Measurements from ENCODE around the gene TLE4. TPM values are rescaled to one million over a fixed set of nuclear protein-coding genes. Genes with fewer than 3 reads are reported as not detected.
A peak's percentile ranks its signal among the peaks of the same experiment; 100 is the strongest.

Gene TLE4
- total and polyA plus RNA-seq, 7 donors: 7.6 to 60.9 (median 29.1) TPM

DNA sequence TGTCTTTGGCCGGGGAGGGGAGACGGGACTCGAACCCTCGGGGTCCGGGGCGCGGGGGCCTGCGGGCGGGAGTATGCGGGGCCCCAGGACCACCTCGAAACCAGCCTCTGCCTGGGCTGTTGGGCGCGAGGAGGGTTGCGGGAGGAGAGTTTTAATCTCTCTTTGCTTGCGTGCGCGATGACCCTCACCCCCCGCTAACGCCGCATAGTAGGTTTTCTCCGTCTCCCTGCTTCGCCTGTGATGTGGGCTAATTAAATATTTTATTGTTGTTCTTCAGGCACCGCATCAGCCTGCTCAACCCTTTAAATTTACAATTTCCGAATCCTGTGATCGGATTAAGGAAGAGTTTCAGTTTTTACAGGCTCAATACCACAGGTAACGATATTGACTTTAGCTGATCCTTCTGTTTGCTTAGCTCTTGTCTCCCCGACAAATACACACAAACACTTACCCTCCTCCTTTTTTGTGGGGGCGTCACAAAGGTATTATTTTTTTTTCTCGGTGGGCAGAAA is 1.7 kb downstream of the TLE4 start:
- Histone ChIP-seq H3K27me3 (no peaks in the 10 kb centered on the region), H3K9me3 (no peaks in the 10 kb centered on the region), H3K36me3 (no peaks in the 10 kb centered on the region), H3K4me1 (peaks cover 0 to 40% (median 23%) of the 10 kb centered on the region in 4 donors), H3K27ac (peak overlapping the region; percentile 93 to 97 (median 94)), H3K4me3 (peak overlapping the region; percentile 89 to 94 (median 94))
- TF ChIP-seq, protein P1, sequence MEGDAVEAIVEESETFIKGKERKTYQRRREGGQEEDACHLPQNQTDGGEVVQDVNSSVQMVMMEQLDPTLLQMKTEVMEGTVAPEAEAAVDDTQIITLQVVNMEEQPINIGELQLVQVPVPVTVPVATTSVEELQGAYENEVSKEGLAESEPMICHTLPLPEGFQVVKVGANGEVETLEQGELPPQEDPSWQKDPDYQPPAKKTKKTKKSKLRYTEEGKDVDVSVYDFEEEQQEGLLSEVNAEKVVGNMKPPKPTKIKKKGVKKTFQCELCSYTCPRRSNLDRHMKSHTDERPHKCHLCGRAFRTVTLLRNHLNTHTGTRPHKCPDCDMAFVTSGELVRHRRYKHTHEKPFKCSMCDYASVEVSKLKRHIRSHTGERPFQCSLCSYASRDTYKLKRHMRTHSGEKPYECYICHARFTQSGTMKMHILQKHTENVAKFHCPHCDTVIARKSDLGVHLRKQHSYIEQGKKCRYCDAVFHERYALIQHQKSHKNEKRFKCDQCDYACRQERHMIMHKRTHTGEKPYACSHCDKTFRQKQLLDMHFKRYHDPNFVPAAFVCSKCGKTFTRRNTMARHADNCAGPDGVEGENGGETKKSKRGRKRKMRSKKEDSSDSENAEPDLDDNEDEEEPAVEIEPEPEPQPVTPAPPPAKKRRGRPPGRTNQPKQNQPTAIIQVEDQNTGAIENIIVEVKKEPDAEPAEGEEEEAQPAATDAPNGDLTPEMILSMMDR (IDR thresholded peaks at IDR 0.05): no peak
- TF ChIP-seq POLR2A (IDR thresholded peaks at IDR 0.05) (no peak), POLR2AphosphoS5 (IDR thresholded peaks at IDR 0.05) (no peak), EP300 (IDR thresholded peaks at IDR 0.05) (no peak)
- 1% methylated on average over 29 of the region's 29 CpGs for WGBS, 2 donors
- intact Hi-C loops (cut with DNase I): loop anchor here (5.0 to 10.0 kb wide), 3 partner anchors 114 to 1224 kb away; no protein-coding TSS in a partner anchor
- DNase-seq: no peak

DNA sequence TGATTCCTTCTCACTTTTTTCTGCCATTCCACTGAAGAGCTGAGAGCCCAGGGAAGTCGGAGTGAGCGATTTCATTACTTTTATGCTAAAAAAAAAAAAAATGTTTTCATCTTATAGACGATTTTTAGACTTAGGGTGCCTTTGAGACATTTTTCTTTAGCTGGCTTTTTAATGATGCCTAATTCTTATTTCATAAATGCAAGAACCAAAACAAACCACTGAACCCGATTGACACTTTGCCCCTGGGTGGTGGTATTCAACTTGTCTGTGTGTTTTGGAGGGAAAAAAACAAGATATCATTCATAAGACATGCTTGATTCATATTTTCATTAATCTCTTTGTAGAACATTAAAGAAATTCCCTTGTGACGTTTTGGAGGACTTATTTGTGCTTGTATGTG is 2.4 kb downstream of the TLE4 start:
- Histone ChIP-seq H3K4me1 (peaks cover 0 to 43% (median 23%) of the 10 kb centered on the region in 4 donors), H3K27ac (peak overlapping the region in 2 of 4 donors; percentile 94 to 97), H3K9me3 (no peaks in the 10 kb centered on the region), H3K4me3 (peak overlapping the region; percentile 89 to 94 (median 94)), H3K36me3 (no peaks in the 10 kb centered on the region), H3K27me3 (no peaks in the 10 kb centered on the region)
- no peak for DNase-seq
- WGBS, 2 donors: 20 to 34% methylated on average over 5 of the region's 5 CpGs
- intact Hi-C loops (cut with DNase I): loop anchor here (5.0 to 10.0 kb wide), 3 partner anchors 113 to 1223 kb away; no protein-coding TSS in a partner anchor
- TF ChIP-seq EP300 (IDR thresholded peaks at IDR 0.05) (no peak), POLR2A (IDR thresholded peaks at IDR 0.05) (no peak), POLR2AphosphoS5 (IDR thresholded peaks at IDR 0.05) (no peak)

- TF ChIP-seq EP300 (IDR thresholded peaks at IDR 0.05) (no peak), POLR2A (IDR thresholded peaks at IDR 0.05) (no peak), POLR2AphosphoS5 (IDR thresholded peaks at IDR 0.05) (no peak)
- TF ChIP-seq, protein P1 (IDR thresholded peaks at IDR 0.05): no peak
- Histone ChIP-seq H3K27me3 (no peaks in the 10 kb centered on the region), H3K27ac (peak overlapping the region in 1 of 4 donors; percentile 97), H3K4me1 (peaks cover 0 to 43% (median 23%) of the 10 kb centered on the region in 4 donors), H3K9me3 (no peaks in the 10 kb centered on the region), H3K4me3 (peak overlapping the region in 2 of 4 donors; percentile 89 to 94), H3K36me3 (no peaks in the 10 kb centered on the region)
- intact Hi-C loops (cut with DNase I): loop anchor here (5.0 to 10.0 kb wide), 3 partner anchors 113 to 1223 kb away; no protein-coding TSS in a partner anchor
- DNase-seq: no peak
- WGBS, 2 donors: 79 to 85% methylated on average over 3 of the region's 3 CpGs
These were observed 3.0 kb downstream of the TLE4 start for GRCh38 chr9:79574781-79575180.

DNA sequence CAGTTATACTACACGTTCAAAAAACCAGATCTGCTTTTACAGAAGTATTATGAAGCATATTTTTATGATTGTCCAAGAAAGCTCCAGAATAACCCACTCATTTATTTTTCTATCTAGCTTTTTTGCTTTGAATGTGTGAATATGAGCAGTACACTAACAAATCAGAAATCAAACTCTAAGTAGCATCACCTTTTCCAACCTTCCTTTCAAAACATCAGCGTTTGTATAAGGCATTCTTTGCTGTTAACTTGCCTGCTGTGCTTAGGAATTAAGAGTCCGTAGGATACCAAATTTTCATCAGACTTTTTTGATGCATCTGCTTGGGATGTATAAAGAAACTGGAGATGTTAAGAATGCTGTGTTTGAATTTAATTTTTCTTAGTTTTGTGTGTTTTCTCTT is 3.8 kb downstream of the TLE4 start:
- no peak for DNase-seq
- no peaks in the 10 kb centered on the region for H3K9me3 ChIP-seq
- intact Hi-C loops (cut with DNase I): loop anchor here (10.0 kb wide), 1 partner anchor 189 kb away; no protein-coding TSS in a partner anchor
- no peak overlapping the region for H3K27ac ChIP-seq
- TF ChIP-seq, protein P1 (IDR thresholded peaks at IDR 0.05): no peak
- no peak for TF ChIP-seq POLR2AphosphoS5 (IDR thresholded peaks at IDR 0.05)
- WGBS, 2 donors: 68 to 71% methylated on average over 3 of the region's 3 CpGs
- H3K4me1 ChIP-seq: peaks cover 0 to 36% (median 16%) of the 10 kb centered on the region in 4 donors
- peak overlapping the region in 2 of 4 donors; percentile 89 to 94 for H3K4me3 ChIP-seq
- H3K27me3 ChIP-seq: no peaks in the 10 kb centered on the region
- no peaks in the 10 kb centered on the region for H3K36me3 ChIP-seq

DNA sequence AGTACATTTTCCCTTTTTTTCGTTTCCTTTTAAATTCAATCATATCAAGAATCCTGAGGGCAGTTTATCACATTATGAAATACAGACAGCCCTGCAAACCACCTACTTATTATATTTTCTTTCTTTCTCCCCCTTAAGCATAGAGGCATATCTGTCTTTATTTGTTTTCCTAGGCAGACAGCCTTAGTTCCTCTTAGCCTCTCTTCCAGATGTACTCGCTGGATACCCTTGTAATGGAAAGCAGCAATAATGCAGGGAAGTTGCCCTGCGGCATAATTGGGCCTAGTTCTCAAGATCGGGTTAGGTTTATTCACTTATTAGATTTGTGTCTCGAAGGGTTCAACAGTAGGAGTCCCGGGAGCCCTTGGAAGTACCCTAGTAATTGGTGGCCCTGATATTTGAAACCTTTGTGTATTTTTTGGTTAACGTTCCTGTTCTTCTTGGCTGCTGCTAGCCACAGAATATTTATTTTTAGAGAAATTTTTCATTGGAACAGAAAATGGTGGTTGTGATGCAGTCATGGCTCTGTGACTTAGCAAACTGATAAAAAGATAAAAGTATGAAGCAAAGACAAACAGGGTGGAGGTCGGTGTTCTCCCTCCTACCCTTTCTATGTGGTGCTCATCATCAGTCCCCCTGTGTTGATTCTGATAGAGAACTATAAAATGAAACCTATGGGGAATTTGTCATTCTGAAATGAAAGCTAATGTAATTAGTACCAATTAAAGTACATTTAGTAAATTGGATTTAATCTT is 6.4 kb downstream of the TLE4 start:
- no peak for DNase-seq
- Histone ChIP-seq H3K27ac (peak overlapping the region in 1 of 4 donors; percentile 29), H3K27me3 (no peaks in the 10 kb centered on the region), H3K36me3 (no peaks in the 10 kb centered on the region), H3K4me3 (no peak overlapping the region), H3K9me3 (no peaks in the 10 kb centered on the region), H3K4me1 (peaks cover 0 to 49% (median 27%) of the 10 kb centered on the region in 4 donors)
- TF ChIP-seq POLR2A (IDR thresholded peaks at IDR 0.05) (no peak), EP300 (IDR thresholded peaks at IDR 0.05) (no peak), POLR2AphosphoS5 (IDR thresholded peaks at IDR 0.05) (no peak)
- TF ChIP-seq, protein P1 (IDR thresholded peaks at IDR 0.05): no peak
- WGBS, 2 donors: 79 to 85% methylated on average over 8 of the region's 8 CpGs
- intact Hi-C loops (cut with DNase I): loop anchor here (10.0 kb wide), 1 partner anchor 187 kb away; no protein-coding TSS in a partner anchor
